Stimulated activated naive CD8-positive, alpha-beta T cell treated with anti-CD3 and anti-CD28 coated beads, Interleukin-15, Interleukin-2, amounts not matched to agents 100 U/mL and 50 U/mL, for 24 hours (primary cell): Measurements from ENCODE around the gene AKT2.

Experiments used
- ATAC-seq: fragments of 150-1000 bp; cut with Tn5 transposase; one replicate; pipeline ENCODE4 v1.10.0; 2021
- DNase-seq: peaks from one replicate; pipeline ENCODE4 v3.0.0; 2021

AKT2 gene

GRCh38 chr19:40184273-40184672, 100.9 kb downstream of the AKT2 start:
- ATAC-seq (no peak), DNase-seq (no peak)
